HG02678 (cell line): ENCODE data around the gene TPRX1.

ENCODE experiments used
- ATAC-seq: cut with Tn5 transposase; IDR thresholded peaks from one replicate; pipeline ENCODE4 v1.9.1; 2021; ENCODE audit warnings: mild to moderate bottlenecking, moderate library complexity; ENCODE audit not compliant: unreplicated experiment

TPRX1 gene

GRCh38 chr19:47752440-47753211 is 51.7 kb downstream of the TPRX1 start:
- ATAC-seq = no peak
